SK-N-SH treated with all-trans-retinoic acid at 6 μM for 48 hours (cell line): ENCODE results near the gene MCM9.

Experiments used
- ATAC-seq: fragments of 200-7000 bp; cut with Tn5 transposase; 3 replicates; pipeline ENCODE4 v1.9.1; 2020; ENCODE audit warnings: mild to moderate bottlenecking, moderate library complexity
- ARNTL ChIP-seq: fragments of 450-650 bp; formaldehyde crosslinking; IDR thresholded peaks from 2 replicates; pipeline ENCODE4 v1.5.0; 2020; ENCODE audit warnings: low read depth, mild to moderate bottlenecking, moderate library complexity, borderline replicate concordance
- CSDC2 ChIP-seq: fragments of 250-450 bp; sonication (Bioruptor Pico); IDR thresholded peaks from 2 replicates; pipeline ENCODE4 v1.5.0; 2020; ENCODE audit warnings: mild to moderate bottlenecking, moderate library complexity
- ESRRG ChIP-seq: fragments of 250-450 bp; sonication (Bioruptor Pico); IDR thresholded peaks from 2 replicates; pipeline ENCODE4 v1.6.1; 2021; ENCODE audit warnings: mild to moderate bottlenecking
- GLIS3 ChIP-seq: fragments of 250-450 bp; sonication (Bioruptor Pico); IDR thresholded peaks from 2 replicates; pipeline ENCODE4 v1.5.0; 2020; ENCODE audit warnings: mild to moderate bottlenecking, moderate library complexity
- ISL1 ChIP-seq: fragments of 250-450 bp; sonication (Bioruptor Pico); IDR thresholded peaks from 2 replicates; pipeline ENCODE4 v2.1.2; 2022; ENCODE audit warnings: mild to moderate bottlenecking, moderate library complexity
- PPARA ChIP-seq: fragments of 250-450 bp; sonication (Bioruptor Pico); IDR thresholded peaks from 2 replicates; pipeline ENCODE4 v1.5.0; 2020; ENCODE audit warnings: mild to moderate bottlenecking, borderline replicate concordance
- RARB ChIP-seq: fragments of 250-450 bp; sonication (Bioruptor Pico); IDR thresholded peaks from 2 replicates; pipeline ENCODE4 v1.8.0; 2021; ENCODE audit warnings: mild to moderate bottlenecking, moderate library complexity
- TCF4 ChIP-seq: fragments of 250-450 bp; sonication (Bioruptor Pico); IDR thresholded peaks from 2 replicates; pipeline ENCODE4 v1.8.0; 2021; ENCODE audit warnings: mild to moderate bottlenecking, moderate library complexity, borderline replicate concordance
- TOX ChIP-seq: fragments of 250-450 bp; sonication (Bioruptor Pico); IDR thresholded peaks from 2 replicates; pipeline ENCODE4 v1.8.0; 2021; ENCODE audit warnings: mild to moderate bottlenecking, moderate library complexity, borderline replicate concordance
- ZC3H10 ChIP-seq: fragments of 250-450 bp; sonication (Bioruptor Pico); IDR thresholded peaks from 2 replicates; pipeline ENCODE4 v1.5.1; 2021; ENCODE audit warnings: mild to moderate bottlenecking, moderate library complexity
- ZFP3 ChIP-seq: fragments of 250-450 bp; sonication (Bioruptor Pico); IDR thresholded peaks from 2 replicates; pipeline ENCODE4 v1.5.0; 2020; ENCODE audit warnings: mild to moderate bottlenecking, moderate library complexity
- ZNF70 ChIP-seq: fragments of 450-650 bp; formaldehyde crosslinking; IDR thresholded peaks from 2 replicates; pipeline ENCODE4 v1.5.0; 2020; ENCODE audit warnings: mild to moderate bottlenecking, moderate library complexity
- ZNF8 ChIP-seq: fragments of 450-650 bp; formaldehyde crosslinking; IDR thresholded peaks from 2 replicates; pipeline ENCODE4 v1.5.0; 2020; ENCODE audit warnings: mild to moderate bottlenecking, moderate library complexity
- TF ChIP-seq, protein P1 (sequence below): fragments of 250-450 bp; sonication (Bioruptor Pico); IDR thresholded peaks from 2 replicates; pipeline ENCODE4 v1.8.0; 2020; ENCODE audit warnings: mild to moderate bottlenecking, moderate library complexity, borderline replicate concordance
- TF ChIP-seq, protein P2 (sequence below): fragments of 250-450 bp; sonication (Bioruptor Pico); IDR thresholded peaks from 2 replicates; pipeline ENCODE4 v1.5.0; 2020; ENCODE audit warnings: mild to moderate bottlenecking, moderate library complexity
- TF ChIP-seq, protein P3 (sequence below): fragments of 250-450 bp; sonication (Bioruptor Pico); IDR thresholded peaks from 2 replicates; pipeline ENCODE4 v1.5.1; 2020; ENCODE audit warnings: low read depth, mild to moderate bottlenecking, moderate library complexity

Gene MCM9

DNA sequence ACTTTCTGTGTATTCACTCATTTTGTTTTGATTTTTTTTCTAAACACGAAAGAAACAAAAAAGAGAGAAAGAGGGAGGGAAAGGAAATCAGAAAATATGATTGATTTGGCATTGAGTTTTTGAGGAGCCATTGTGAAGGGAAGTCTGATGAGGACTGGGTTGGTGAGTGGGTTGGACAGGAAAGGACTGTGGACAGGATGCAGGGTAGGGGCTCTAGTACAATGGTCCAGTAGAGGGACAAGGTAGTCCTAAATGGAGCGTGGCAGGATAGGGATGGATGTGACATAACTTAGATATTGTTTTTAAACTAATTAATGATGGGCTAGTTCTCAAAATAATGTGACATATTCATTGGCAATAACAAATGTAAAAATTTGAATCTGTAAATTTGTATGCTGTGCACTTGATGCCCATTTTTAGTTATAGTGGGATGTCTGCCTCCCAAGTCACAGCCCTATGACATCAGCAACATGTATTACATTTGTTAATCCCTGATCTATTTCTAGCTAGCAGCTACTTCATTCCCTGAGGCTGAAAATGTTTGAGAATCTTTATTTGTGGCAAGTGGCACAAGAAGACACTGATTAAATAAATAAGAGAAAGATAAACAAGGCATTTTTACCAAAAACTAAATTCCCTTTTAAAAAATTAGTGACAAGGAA lies 105.0 kb downstream of the MCM9 start:
- TF ChIP-seq ZFP3 (CRISPR knock-in tag) (no peak), ESRRG (no peak), TCF4 (CRISPR knock-in tag) (no peak), ZC3H10 (CRISPR knock-in tag) (no peak), ISL1 (CRISPR knock-in tag) (no peak), RARB (no peak), ZNF70 (CRISPR knock-in tag) (no peak), ARNTL (CRISPR knock-in tag) (no peak)
- TF ChIP-seq, protein P1, sequence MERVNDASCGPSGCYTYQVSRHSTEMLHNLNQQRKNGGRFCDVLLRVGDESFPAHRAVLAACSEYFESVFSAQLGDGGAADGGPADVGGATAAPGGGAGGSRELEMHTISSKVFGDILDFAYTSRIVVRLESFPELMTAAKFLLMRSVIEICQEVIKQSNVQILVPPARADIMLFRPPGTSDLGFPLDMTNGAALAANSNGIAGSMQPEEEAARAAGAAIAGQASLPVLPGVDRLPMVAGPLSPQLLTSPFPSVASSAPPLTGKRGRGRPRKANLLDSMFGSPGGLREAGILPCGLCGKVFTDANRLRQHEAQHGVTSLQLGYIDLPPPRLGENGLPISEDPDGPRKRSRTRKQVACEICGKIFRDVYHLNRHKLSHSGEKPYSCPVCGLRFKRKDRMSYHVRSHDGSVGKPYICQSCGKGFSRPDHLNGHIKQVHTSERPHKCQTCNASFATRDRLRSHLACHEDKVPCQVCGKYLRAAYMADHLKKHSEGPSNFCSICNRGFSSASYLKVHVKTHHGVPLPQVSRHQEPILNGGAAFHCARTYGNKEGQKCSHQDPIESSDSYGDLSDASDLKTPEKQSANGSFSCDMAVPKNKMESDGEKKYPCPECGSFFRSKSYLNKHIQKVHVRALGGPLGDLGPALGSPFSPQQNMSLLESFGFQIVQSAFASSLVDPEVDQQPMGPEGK (CRISPR knock-in tag), result no peak
- ATAC-seq, result no peak

- ATAC-seq, result no peak
- TF ChIP-seq TCF4 (CRISPR knock-in tag), result no peak
- TF ChIP-seq PPARA (CRISPR knock-in tag), result no peak
- no peak for TF ChIP-seq ZNF8 (CRISPR knock-in tag)
- TF ChIP-seq, protein P1 (CRISPR knock-in tag), result no peak
- no peak for TF ChIP-seq GLIS3 (CRISPR knock-in tag)
- TF ChIP-seq TOX (CRISPR knock-in tag), result no peak
- no peak for TF ChIP-seq ESRRG
- no peak for TF ChIP-seq RARB
Observed at GRCh38 chr6:118826096-118826495, 108.9 kb downstream of the MCM9 start.

DNA sequence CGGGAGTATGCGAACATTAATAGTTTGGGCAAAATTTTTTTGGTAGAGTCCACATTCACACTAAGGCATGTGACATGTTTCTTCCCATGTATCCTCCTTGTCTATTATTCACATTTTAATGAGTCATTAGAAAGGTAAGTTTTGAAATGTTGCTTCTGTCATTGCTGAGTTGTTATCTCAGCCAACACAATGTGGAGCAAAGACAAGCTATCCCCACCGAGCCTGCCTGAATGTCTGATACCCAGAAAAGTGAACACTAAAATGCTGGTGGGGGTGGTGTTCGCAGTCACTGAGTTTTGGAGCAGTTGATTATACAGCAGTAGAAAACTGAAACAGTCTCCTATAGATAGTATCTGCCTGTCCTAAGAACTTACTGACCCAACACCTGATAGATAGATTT lies 109.3 kb downstream of the MCM9 start:
- TF ChIP-seq RARB, result no peak
- TF ChIP-seq, protein P1 (CRISPR knock-in tag), result no peak
- no peak for TF ChIP-seq ZNF70 (CRISPR knock-in tag)
- TF ChIP-seq, protein P2, sequence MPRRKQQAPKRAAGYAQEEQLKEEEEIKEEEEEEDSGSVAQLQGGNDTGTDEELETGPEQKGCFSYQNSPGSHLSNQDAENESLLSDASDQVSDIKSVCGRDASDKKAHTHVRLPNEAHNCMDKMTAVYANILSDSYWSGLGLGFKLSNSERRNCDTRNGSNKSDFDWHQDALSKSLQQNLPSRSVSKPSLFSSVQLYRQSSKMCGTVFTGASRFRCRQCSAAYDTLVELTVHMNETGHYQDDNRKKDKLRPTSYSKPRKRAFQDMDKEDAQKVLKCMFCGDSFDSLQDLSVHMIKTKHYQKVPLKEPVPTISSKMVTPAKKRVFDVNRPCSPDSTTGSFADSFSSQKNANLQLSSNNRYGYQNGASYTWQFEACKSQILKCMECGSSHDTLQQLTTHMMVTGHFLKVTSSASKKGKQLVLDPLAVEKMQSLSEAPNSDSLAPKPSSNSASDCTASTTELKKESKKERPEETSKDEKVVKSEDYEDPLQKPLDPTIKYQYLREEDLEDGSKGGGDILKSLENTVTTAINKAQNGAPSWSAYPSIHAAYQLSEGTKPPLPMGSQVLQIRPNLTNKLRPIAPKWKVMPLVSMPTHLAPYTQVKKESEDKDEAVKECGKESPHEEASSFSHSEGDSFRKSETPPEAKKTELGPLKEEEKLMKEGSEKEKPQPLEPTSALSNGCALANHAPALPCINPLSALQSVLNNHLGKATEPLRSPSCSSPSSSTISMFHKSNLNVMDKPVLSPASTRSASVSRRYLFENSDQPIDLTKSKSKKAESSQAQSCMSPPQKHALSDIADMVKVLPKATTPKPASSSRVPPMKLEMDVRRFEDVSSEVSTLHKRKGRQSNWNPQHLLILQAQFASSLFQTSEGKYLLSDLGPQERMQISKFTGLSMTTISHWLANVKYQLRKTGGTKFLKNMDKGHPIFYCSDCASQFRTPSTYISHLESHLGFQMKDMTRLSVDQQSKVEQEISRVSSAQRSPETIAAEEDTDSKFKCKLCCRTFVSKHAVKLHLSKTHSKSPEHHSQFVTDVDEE (CRISPR knock-in tag), result no peak
- no peak for TF ChIP-seq CSDC2 (CRISPR knock-in tag)
- TF ChIP-seq ZC3H10 (CRISPR knock-in tag), result no peak
- ATAC-seq, result no peak

DNA sequence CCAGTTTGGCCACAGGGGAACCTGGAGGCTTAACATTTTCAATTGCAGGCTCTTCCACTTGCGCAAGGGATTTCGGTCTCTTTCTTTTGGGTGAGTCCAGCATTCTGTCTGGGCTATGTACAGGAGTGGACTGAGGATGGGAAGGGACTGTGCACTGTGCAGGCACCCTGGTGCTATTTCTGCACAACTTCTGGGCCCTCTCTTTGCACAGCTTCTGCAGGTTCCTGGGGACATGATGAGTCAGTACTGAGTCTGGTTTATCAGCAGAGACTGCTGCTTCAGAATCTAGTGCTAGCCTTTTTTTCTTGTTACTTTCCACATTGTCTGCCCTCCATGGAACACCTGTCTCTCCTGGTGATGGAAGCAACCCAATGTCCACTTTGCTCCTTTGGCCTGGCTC lies 119.5 kb downstream of the MCM9 start:
- TF ChIP-seq, protein P3, sequence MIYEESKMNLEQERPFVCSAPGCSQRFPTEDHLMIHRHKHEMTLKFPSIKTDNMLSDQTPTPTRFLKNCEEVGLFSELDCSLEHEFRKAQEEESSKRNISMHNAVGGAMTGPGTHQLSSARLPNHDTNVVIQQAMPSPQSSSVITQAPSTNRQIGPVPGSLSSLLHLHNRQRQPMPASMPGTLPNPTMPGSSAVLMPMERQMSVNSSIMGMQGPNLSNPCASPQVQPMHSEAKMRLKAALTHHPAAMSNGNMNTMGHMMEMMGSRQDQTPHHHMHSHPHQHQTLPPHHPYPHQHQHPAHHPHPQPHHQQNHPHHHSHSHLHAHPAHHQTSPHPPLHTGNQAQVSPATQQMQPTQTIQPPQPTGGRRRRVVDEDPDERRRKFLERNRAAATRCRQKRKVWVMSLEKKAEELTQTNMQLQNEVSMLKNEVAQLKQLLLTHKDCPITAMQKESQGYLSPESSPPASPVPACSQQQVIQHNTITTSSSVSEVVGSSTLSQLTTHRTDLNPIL (CRISPR knock-in tag), result no peak
- ATAC-seq, result no peak
